GM12875 (cell line): Measurements from ENCODE around the gene SPATA13.

Experiments
- H3K4me3 ChIP-seq: one replicate; pipeline ENCODE4 v1.5.1; 2011; ENCODE audit warnings: low read depth, low read length, control low read depth
- CTCF ChIP-seq: IDR thresholded peaks from 2 replicates; pipeline ENCODE4 v1.5.1; 2011; ENCODE audit warnings: low read depth, mild to moderate bottlenecking, control low read depth, inconsistent platforms, low read length, moderate library complexity, borderline replicate concordance; ENCODE audit not compliant: insufficient read depth

SPATA13 gene

GRCh38 chr13:24288870-24289269, 128.3 kb downstream of the SPATA13 start:
- no peak overlapping the region for H3K4me3 ChIP-seq
- no peak for TF ChIP-seq CTCF

- no peak overlapping the region for H3K4me3 ChIP-seq
- no peak for TF ChIP-seq CTCF
These were observed 129.9 kb downstream of the SPATA13 start for GRCh38 chr13:24290280-24290932.

- TF ChIP-seq CTCF, result no peak
- no peak overlapping the region for H3K4me3 ChIP-seq
These were observed 132.0 kb downstream of the SPATA13 start for GRCh38 chr13:24292481-24292880.

GRCh38 chr13:24293746-24294145, 133.2 kb downstream of the SPATA13 start:
- TF ChIP-seq CTCF, result no peak
- no peak overlapping the region for H3K4me3 ChIP-seq

DNA sequence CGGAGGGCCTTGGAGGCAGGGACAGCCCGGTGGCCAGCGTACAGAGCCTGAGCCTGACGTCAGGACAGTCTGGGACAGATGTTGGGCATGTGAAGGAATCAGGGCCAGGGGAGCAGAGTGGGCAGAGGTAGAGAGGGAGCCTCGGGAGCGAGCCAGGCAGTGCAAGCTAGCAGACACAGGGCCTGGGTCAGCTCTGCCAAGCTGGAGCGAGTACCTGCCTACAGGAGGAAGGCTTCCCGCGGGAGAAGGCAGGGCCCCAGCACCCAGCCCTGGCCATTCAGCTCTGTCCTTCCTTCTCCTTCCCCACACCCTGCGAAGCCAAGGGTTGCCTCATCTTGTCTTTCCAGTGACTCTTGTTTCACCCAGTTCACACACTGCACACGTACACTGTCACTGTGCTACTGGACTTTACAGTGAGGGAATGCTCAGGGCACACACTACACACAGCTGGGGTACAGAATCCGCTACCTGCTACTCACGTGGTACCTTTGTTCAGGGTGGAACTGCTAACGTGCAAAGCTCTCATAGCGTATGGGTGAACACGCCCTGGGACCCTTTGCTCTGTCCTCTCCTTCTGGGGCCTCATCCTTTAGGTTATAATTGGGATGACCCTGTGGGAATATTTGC, 139.1 kb downstream of the SPATA13 start:
- no peak for TF ChIP-seq CTCF

GRCh38 chr13:24301434-24301833, 140.9 kb downstream of the SPATA13 start:
- no peak for TF ChIP-seq CTCF

More for the DNA sequence above, 139.1 kb downstream of the SPATA13 start:
- H3K4me3 ChIP-seq, result no peak overlapping the region

DNA sequence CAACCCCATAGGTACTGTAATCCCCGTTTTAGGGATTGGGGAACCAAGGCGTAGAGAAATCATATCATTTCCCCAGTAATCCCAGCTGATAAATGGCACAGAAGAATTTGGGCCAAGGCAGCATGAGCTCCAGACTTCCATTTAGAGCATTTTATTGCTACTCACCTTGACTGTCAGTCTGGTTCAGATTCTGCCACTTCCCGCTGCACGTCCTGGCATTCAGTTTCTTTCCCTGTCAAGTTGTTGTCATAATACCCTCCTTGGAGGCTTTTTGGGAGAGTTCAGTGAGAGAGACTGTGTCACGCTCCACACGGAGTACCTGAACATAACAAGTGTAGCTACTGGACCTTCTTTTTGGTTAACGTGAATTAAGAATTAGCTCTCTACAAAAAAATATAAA, 141.4 kb downstream of the SPATA13 start:
- TF ChIP-seq CTCF, result no peak
- no peak overlapping the region for H3K4me3 ChIP-seq

More at GRCh38 chr13:24301434-24301833, 140.9 kb downstream of the SPATA13 start:
- H3K4me3 ChIP-seq, result no peak overlapping the region
